Mononuclear cell (primary cell): ENCODE measurements around the gene RPA3. TPM values are rescaled to one million over a fixed set of nuclear protein-coding genes. Genes with fewer than 3 reads are reported as not detected.
A peak's percentile ranks its signal among the peaks of the same experiment; 100 is the strongest.
"Not testable (repeated sequence)": the region's sequence is repeated elsewhere in the genome, so short reads cannot be mapped to it uniquely, and the experiment has no call there.

Experiments used
- H3K27me3 ChIP-seq: 2 replicates; pipeline ENCODE4 v1.6.0; 2011; ENCODE audit warnings: low read length, control low read depth; ENCODE audit not compliant: insufficient read depth
- H3K4me1 ChIP-seq: 2 replicates; pipeline ENCODE4 v1.5.1; 2011; ENCODE audit warnings: mild to moderate bottlenecking, low read length, control low read depth; ENCODE audit not compliant: insufficient read depth
- H3K4me3 ChIP-seq: 2 replicates; pipeline ENCODE4 v1.5.1; 2011; ENCODE audit warnings: mild to moderate bottlenecking, low read length, moderate library complexity
- H3K9me3 ChIP-seq: 2 replicates; pipeline ENCODE4 v1.5.1; 2011; ENCODE audit warnings: low read depth, mild to moderate bottlenecking, control low read depth, low read length
- total RNA-seq: library from RNA; depleted of rRNA; stranded (reverse); fragments of >200 nt; gene quantifications from one replicate; pipeline ENCODE4 v1.2.3, GENCODE V29; 2012

RPA3 gene
- total RNA-seq, 1 donor, result 21.5 TPM

DNA sequence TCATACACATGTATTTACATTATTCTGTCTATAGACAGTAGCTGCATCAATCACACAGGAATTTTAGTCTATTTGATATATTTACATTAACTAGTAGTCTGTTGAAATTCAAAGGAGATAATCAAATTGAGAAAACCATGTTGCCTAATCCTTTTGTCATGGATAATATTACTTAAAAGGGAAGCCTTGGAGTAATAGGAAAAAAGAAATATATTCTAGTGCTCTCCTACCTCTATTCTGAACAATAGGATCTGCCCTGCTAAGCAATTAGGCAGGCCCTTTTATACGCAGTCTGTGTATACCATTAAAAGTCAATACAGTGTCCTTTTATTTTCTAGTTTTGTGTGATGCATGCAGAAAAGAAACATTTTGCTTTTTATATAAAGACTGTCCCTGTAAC, 53.4 kb downstream of the RPA3 start:
- Histone ChIP-seq H3K4me3 (no peak overlapping the region), H3K4me1 (peaks cover 3% of the 10 kb centered on the region), H3K9me3 (no peaks in the 10 kb centered on the region), H3K27me3 (no peaks in the 10 kb centered on the region)

DNA sequence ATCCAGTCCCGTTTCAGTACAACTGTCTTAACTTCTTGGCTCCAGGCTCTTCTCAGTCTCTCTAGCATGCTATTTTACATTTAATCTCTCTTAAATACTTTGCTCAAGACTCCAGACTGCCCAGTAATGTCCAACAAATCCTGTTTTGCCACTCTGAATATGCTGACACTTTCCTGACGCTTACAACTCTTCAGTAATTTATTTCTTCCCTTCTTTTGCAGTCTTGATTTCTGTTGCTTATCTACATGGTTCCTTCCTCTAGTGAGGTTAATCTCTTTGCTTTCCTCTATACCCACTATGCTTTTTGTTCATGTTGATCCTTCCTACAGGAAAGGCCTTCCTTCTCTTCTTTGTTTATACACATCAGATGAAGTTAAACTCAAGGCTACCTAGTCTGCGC, 54.1 kb downstream of the RPA3 start:
- Histone ChIP-seq H3K27me3 (no peaks in the 10 kb centered on the region), H3K9me3 (no peaks in the 10 kb centered on the region), H3K4me1 (peaks cover 3% of the 10 kb centered on the region), H3K4me3 (no peak overlapping the region)

DNA sequence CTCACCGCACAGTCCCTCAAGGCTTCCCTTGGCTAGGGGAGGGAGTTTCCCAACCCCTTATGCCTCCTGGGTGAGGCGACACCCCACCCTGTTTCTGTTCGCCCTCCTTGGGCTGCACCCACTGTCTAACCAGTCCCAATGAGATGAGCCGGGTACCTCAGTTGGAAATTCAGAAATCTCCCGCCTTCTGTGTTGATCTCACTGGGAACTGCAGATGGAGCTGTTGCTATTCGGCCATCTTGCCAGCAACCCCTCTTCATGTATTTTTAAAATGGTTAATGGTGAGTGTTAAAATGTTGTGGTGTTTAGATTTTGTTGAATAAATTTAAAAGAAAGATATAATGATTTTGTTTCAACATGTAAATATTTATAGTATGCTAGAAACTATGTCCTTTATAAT, 55.9 kb downstream of the RPA3 start:
- H3K4me3 ChIP-seq, result no peak overlapping the region
- no peaks in the 10 kb centered on the region for H3K4me1 ChIP-seq
- no peaks in the 10 kb centered on the region for H3K27me3 ChIP-seq
- H3K9me3 ChIP-seq, result no peaks in the 10 kb centered on the region

DNA sequence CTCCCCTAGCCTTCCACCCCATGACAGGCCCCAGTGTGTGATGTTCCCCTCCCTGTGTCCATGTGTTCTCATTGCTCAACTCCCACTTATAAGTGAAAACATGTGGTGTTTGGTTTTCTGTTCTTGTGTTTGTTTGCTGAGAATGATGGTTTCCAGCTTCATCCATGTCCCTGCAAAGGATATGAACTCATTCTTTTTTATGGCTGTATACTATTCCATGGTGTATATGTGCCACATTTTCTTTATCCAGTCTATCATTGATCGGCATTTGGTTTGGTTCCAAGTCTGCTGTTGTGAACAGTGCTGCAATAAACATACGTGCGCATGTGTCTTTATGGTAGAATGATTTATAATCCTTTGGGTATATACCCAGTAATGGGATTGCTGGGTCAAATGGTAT, 61.9 kb downstream of the RPA3 start:
- not testable (repeated sequence) for H3K4me1 ChIP-seq, H3K27me3 ChIP-seq, H3K9me3 ChIP-seq, H3K4me3 ChIP-seq

DNA sequence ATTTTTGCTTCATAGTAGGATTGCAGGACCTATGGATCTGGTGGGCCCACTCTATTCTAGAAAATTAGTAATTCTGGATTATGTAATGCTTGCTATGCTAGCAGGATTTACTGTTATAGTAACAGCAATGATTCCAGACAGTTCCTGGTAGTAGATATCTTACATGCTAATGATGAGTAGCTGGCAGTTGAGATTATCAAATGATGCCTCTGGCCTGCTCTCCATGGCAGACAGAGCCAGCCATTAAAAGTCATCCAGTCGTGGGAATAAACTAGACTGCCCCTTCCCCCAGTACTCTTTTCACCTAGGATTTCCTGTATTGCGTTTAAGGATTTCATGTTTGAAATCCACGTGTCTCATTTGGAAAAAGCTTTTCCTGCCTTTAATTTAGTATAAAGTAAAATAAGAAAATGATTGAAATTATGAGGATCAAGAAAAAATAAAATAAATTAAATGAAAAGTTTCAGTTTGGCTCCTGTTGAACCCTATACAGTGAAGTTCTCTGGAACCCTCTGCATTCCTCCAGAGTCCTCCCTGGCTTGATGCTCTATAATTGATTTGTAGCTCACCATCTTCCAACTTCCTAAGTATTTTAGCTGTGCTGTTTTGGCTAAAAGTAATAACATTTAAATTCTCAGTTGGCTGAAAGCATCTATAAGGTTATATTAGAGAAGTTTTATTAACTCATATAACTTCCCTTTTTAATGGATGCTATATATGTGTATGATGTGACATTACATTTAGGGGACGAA, 63.3 kb downstream of the RPA3 start:
- no peaks in the 10 kb centered on the region for H3K27me3 ChIP-seq
- peaks cover 4% of the 10 kb centered on the region for H3K4me1 ChIP-seq
- no peak overlapping the region for H3K4me3 ChIP-seq
- no peaks in the 10 kb centered on the region for H3K9me3 ChIP-seq

DNA sequence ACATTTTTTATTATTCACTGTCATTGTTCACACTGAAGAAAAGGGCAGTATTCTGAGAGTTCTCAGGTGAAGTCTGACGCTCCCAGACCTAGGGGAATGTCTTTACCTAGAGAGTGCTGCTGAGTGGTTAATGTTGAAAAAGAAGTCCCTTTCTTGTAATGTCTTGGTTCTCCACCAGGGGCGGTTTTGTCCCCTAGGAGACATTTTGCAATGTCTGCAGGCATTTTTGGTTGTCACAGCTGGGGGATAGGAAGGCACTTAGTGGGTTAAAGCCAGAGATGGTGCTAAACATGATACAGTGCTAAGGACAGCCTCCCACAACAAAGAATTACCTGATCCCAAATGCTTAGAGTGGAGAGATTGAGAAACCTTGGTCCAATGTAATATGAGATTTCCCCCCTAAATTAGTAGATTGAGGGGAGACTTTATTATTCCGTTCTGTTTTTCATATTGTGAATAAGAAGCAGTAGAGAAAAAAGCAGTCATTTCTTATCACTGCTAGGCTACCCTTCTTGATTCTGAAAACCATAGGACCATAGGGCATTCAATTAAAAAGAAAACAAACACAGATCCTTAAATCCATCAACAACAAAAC, 64.7 kb downstream of the RPA3 start:
- no peaks in the 10 kb centered on the region for H3K27me3 ChIP-seq
- no peaks in the 10 kb centered on the region for H3K9me3 ChIP-seq
- peaks cover 4% of the 10 kb centered on the region for H3K4me1 ChIP-seq
- no peak overlapping the region for H3K4me3 ChIP-seq

DNA sequence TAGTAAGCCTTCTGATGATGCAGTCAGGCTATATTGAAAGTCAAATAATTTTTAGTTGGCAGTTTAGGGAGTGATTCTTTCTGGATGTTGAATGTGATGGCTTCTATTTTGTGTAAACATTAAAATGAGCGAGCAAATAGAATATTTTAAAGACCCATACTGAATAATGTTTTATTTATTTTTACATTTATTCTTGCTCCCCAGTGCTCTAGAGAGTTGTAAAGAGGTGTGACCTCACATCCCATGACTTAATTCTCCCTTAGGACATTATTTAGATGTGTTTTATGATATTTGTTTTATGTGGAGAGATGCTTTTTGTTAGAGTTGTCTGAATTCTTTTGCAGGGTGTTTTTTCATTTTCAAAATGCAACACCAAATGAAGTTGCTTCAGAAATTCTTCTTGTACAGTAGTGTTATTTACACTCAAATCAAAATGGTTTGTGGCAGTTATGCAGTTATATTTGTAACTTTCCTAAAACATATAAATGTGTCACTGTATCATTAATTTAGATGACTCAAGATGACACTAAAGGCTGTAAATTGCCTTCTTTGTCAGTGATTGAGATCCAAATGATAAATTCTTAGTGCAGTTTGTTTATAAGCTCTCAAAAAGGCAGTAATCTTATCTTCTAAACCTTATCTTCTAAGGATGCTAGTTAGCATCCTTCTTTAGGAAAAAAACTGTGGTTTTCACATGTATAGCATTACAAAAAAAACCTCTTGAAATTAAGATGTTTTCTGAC, 65.4 kb downstream of the RPA3 start:
- Histone ChIP-seq H3K4me3 (no peak overlapping the region), H3K9me3 (no peaks in the 10 kb centered on the region), H3K27me3 (no peaks in the 10 kb centered on the region), H3K4me1 (peaks cover 4% of the 10 kb centered on the region)

DNA sequence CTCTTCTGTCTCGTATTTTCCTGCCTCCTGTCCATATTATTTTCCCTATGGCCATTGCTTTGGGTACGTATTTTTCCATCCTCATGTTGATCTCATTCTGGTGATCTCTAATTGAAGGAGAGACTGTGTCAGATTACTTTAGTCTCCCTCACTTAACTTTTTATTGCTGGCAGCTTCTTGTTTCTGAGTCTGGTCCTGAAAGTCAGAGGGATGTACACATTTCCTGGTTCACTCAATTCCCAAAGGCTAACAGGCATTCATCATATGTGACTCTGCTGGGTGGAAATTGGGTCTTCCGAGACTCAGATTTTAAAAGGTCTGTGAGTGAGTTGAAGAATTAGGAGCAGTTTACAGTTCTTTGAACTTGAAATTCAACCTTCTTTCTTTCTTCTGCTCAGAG, 66.9 kb downstream of the RPA3 start:
- peaks cover 4% of the 10 kb centered on the region for H3K4me1 ChIP-seq
- H3K27me3 ChIP-seq, result no peaks in the 10 kb centered on the region
- H3K9me3 ChIP-seq, result no peaks in the 10 kb centered on the region
- H3K4me3 ChIP-seq, result no peak overlapping the region

DNA sequence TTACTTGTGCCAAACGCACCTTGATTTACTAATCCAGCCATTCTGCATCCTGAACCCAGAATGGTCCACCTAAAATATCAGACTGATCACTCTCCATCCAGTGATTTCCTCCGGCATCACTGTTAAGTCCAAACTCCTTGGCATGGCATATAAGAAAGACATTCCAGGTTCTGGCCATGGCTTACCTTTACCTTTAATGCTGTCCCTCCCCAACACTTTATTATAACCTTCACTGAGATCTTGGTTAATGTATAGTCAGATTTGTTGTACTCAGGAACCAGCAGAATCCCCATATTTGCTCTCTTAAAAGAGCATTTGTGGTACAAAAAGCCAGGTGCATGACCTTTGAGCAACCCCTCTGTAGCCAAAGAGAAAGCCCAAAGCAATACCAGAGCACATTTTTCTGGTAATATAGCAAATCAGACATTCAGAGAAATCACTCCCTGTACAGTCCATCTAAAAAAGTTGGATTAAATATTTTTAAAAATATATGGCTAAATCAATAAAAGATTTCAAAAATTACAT, 67.7 kb downstream of the RPA3 start:
- Histone ChIP-seq H3K4me3 (no peak overlapping the region), H3K4me1 (peaks cover 4% of the 10 kb centered on the region), H3K9me3 (no peaks in the 10 kb centered on the region), H3K27me3 (no peaks in the 10 kb centered on the region)

DNA sequence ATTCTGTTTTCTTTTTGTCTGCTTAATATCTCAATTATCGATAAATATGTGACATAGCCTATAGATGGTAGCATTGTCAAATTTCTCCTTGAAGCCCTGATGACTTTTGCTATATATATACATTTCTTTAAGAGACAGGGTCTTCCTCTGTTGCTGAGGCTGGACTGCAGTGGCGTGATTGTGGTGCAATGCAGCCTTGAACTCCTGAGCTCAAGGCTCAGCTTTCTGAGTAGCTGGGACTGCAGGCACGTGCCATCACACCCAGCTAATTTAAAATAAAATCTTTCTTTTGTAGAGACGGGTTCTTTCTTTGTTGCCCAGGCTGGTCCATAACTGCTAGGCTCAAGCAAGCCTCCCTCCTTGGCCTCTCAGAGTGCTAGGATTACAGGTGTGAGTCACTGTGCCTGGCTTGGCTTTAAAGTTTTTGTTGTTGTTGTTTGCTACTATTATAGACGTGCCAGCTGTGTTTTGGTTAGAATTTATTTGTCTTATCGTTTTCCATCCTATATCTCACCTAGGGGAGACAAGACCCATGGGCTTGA, 70.8 kb downstream of the RPA3 start:
- no peak overlapping the region for H3K4me3 ChIP-seq

DNA sequence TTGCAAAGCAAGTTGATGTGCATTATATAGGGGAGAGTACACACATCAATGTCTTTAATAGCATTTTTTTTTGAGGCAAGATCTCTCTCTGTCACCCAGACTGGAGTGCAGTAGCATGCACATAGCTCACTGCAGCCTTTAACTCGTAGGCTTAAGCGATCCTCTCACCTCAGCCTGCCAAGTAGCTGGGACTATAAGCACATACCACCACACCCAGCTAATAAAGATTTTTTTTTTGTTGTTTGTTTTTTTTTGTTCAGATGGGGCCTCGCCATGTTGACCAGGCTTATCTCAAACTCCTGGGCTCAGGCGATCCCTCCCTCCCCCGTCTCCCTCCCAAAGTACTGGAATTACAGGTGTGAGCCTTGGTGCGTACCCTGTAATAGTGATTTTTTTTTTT, 76.3 kb downstream of the RPA3 start:
- no peaks in the 10 kb centered on the region for H3K27me3 ChIP-seq
- H3K4me3 ChIP-seq, result no peak overlapping the region
- no peaks in the 10 kb centered on the region for H3K9me3 ChIP-seq
- peaks cover 22% of the 10 kb centered on the region for H3K4me1 ChIP-seq

More for the DNA sequence above, 70.8 kb downstream of the RPA3 start:
- Histone ChIP-seq H3K9me3 (no peaks in the 10 kb centered on the region), H3K4me1 (peaks cover 4% of the 10 kb centered on the region), H3K27me3 (no peaks in the 10 kb centered on the region)

DNA sequence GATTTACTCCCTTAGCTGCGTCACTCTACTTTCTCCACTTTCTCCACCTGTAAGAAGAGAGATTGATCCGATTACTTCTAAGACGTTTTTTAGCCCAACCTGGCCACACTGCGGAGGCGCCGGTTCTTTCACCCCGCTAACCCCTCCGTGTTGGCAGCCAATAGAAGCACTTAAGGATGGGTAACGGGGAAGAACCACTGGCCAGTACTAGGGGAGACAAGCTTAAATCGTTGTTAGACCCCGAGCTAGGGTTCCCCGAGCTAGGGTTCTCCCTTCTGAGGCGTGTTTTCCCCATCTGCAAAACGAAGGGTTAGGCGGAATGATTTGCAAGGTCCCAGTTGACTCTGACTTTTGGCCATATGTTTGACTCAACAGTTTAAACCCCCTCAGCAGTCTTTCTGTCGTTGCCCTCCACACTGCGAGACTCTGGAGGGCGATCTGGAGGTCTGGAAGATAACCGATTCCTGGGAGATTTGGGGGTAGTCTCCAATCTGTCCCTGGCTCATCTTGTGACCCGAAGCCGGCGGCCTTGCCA, 77.2 kb downstream of the RPA3 start:
- peaks cover 22% of the 10 kb centered on the region for H3K4me1 ChIP-seq
- no peaks in the 10 kb centered on the region for H3K9me3 ChIP-seq
- H3K4me3 ChIP-seq, result peak overlapping the region; percentile 92
- H3K27me3 ChIP-seq, result no peaks in the 10 kb centered on the region

DNA sequence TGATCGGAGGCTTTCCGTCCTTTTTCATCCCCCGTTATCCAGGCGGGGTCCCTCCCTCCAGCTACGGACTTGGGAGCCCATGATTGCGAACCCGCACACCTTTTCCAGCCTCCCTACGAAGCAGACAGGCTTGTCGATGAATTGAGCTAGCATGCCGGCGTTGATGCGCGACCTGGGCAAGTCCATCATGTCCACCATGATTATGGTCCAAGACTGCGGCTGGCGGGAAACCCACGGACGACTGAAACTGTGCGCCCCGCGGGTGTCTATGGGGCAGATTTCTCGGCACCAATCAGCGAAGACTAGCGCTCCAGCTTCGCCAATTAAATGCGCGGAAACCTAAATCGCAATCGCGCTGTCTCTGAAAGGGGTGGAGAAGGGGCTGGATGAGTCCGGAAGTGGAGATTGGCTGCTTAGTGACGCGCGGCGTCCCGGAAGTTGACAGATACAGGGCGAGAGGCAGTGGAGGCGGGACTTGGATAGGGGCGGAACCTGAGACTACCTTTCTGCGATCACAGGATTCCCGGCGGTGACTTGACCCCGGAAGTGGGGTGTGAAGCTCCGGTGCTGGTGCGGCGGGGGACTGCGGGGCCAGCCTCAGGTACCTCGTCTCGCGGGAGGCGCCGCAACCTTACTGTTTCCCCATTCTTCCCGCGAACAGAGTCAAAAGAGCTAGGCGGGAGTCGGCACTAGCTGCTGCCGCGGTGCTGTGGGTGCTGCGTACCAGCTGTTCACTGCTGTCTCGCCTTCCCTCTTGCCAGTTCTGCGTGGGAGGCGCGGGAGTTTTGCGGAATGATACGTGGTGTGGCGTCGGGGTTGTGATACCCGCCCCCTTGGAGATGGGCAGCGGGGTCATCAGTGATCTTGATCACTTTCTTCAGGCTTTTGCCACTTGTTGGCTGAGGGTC, 77.9 kb downstream of the RPA3 start, which contains the start of gene UMAD1:
Gene UMAD1 (plus strand): TSS at position 532 of the 908 bp plus-strand sequence. CDS start 32,620 bp downstream, outside the sequence.
- Histone ChIP-seq H3K27me3 (no peaks in the 10 kb centered on the region), H3K4me3 (peak within 1 kb of the TSS; percentile 92), H3K9me3 (no peaks in the 10 kb centered on the region), H3K4me1 (peaks cover 22% of the 10 kb centered on the region)

DNA sequence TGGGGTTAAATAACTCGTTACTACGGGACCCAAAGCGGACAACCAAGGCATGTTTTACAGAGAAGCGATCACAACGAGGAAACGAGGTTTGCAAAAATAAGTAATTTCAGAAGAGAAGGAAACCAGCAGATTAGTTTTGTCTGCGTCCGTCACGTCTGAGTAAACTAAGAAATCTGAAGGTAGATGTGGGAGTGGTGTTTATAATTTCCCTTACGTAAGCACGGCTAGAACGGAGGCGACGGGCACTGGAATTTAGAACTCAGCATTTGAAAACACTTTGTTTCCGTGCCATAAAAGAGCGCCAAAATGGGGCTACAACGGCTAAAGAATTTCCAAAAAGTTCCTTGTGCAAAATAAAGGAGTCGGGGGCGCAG, 78.6 kb downstream of the RPA3 start:
- H3K9me3 ChIP-seq, result no peaks in the 10 kb centered on the region
- H3K4me3 ChIP-seq, result peak overlapping the region; percentile 92
- peaks cover 22% of the 10 kb centered on the region for H3K4me1 ChIP-seq
- no peaks in the 10 kb centered on the region for H3K27me3 ChIP-seq
